Caco-2 (cell line): ENCODE results near the gene UNKL. TPM values are rescaled to one million over a fixed set of nuclear protein-coding genes. Genes with fewer than 3 reads are reported as not detected.

Source experiments
- BruUV-seq: library from RNA; stranded (reverse); fragments of 400-500 nt; replicated peaks from 2 replicates; lab custom pipeline; 2021; lab: Mats Ljungman, UMichigan
- CTCF ChIA-PET: fragments of 300-600 bp; sonication (Branson Sonifier 250); formaldehyde crosslinking; loops from one replicate; lab custom pipeline; 2022; ENCODE audit warnings: antibody characterized with exemption; lab: Charles Lee
- POLR2A ChIA-PET: fragments of 300-600 bp; sonication (Branson Sonifier 250); formaldehyde crosslinking; loops from one replicate; lab custom pipeline; 2022; ENCODE audit warnings: antibody characterized with exemption; lab: Charles Lee
- DNase-seq, 2 experiments: peaks; one replicate each; pipeline versions ENCODE4 v3.0.0 to v3.0.0-alpha.2; 2020 to 2022
- H3K27me3 ChIP-seq: replicated peaks from 2 replicates; pipeline ENCODE4 v1.6.0; 2011; ENCODE audit warnings: low read length; ENCODE audit not compliant: control insufficient read depth, insufficient read depth
- H3K36me3 ChIP-seq: 2 replicates; pipeline ENCODE4 v1.5.1; 2011; ENCODE audit warnings: low read length; ENCODE audit not compliant: control insufficient read depth, insufficient read depth
- H3K4me1 ChIP-seq: fragments of 250-450 bp; sonication (Bioruptor Pico); 2 replicates; pipeline ENCODE4 v1.5.1; 2020; ENCODE audit warnings: mild to moderate bottlenecking
- H3K4me3 ChIP-seq: 2 replicates; pipeline ENCODE4 v1.5.1; 2011; ENCODE audit warnings: low read depth, mild to moderate bottlenecking, control low read depth, low read length
- H3K9me3 ChIP-seq: fragments of 250-450 bp; sonication (Bioruptor Pico); 2 replicates; pipeline ENCODE4 v1.5.1; 2020; ENCODE audit warnings: mild to moderate bottlenecking, moderate library complexity
- H3K27ac Mint-ChIP-seq: one replicate; pipeline ENCODE4 v1.8.0; 2022; ENCODE audit warnings: mixed read lengths; ENCODE audit not compliant: unreplicated experiment
- H3K27me3 Mint-ChIP-seq: one replicate; pipeline ENCODE4 v1.8.0; 2022; ENCODE audit warnings: mixed read lengths; ENCODE audit not compliant: insufficient read depth, unreplicated experiment
- H3K36me3 Mint-ChIP-seq: one replicate; pipeline ENCODE4 v1.8.0; 2022; ENCODE audit warnings: mild to moderate bottlenecking, mixed read lengths; ENCODE audit not compliant: insufficient read depth, unreplicated experiment
- H3K4me1 Mint-ChIP-seq: one replicate; pipeline ENCODE4 v1.8.0; 2022; ENCODE audit warnings: low read depth, mixed read lengths; ENCODE audit not compliant: unreplicated experiment
- H3K4me3 Mint-ChIP-seq: one replicate; pipeline ENCODE4 v1.8.0; 2022; ENCODE audit warnings: mild to moderate bottlenecking, moderate library complexity, mixed read lengths; ENCODE audit not compliant: unreplicated experiment
- H3K9me3 Mint-ChIP-seq: one replicate; pipeline ENCODE4 v1.8.0; 2022; ENCODE audit warnings: mixed read lengths; ENCODE audit not compliant: unreplicated experiment
- CTCF ChIP-seq, 2 experiments: fragments of 200-600 bp in 1 of 2; IDR thresholded peaks; 1 replicate in 1 of 2; 2 replicates in 1 of 2; pipeline versions ENCODE4 v1.5.1 to v1.8.0; 2011 to 2022; ENCODE audit warnings: antibody characterized with exemption in 1 of 2, control low read depth in 1 of 2, inconsistent platforms in 1 of 2, low read depth in 1 of 2, low read length in 1 of 2, mild to moderate bottlenecking in 1 of 2, moderate library complexity in 1 of 2; ENCODE audit not compliant: insufficient read depth in 1 of 2, severe bottlenecking in 1 of 2, unreplicated experiment in 1 of 2
- intact Hi-C: fragments of 100-400 bp; cut with micrococcal nuclease; formaldehyde crosslinking; loops from one replicate; pipeline ENCODE4 v1.10.0; 2022; ENCODE audit not compliant: unreplicated experiment
- total RNA-seq: library from RNA; stranded (reverse); gene quantifications from 2 replicates; pipeline ENCODE4 v1.2.3, GENCODE V29; 2022

The UNKL gene
- total RNA-seq, 1 experiment from 2014 or later, result 31.2 TPM

- H3K9me3 Mint-ChIP-seq, result no peaks in the 10 kb centered on the region
- H3K4me1 Mint-ChIP-seq, result peaks cover 11% of the 10 kb centered on the region
- no peaks in the 10 kb centered on the region; the same call in 1 of the 2 replicates for H3K36me3 ChIP-seq
- H3K27me3 Mint-ChIP-seq, result no peaks in the 10 kb centered on the region
- intact Hi-C loops, result no loop called here
- H3K4me1 ChIP-seq, result 0 out of 2 replicates have a peak, but pooled peaks cover 3% of the 10 kb centered on the region
- no peaks in the 10 kb centered on the region for H3K27me3 ChIP-seq
- no peaks in the 10 kb centered on the region for H3K9me3 ChIP-seq
- H3K4me3 ChIP-seq, result peak within 1 kb of the TSS; percentile 79
- ChIA-PET CTCF (interaction anchor here (0.7 kb wide), 1 partner anchor 12 kb away, joined by 3 read pairs; no protein-coding TSS in a partner anchor), POLR2A (interaction anchor here (0.6 kb wide), 1 partner anchor 9 kb away, joined by 6 read pairs; no protein-coding TSS in a partner anchor)
- no TSS peak for BruUV-seq
- H3K36me3 Mint-ChIP-seq, result peaks cover 32% of the 10 kb centered on the region
- peak within 1 kb of the TSS; percentile 68 for H3K4me3 Mint-ChIP-seq
- no peak for TF ChIP-seq CTCF (IDR thresholded peaks at IDR 0.05; ENCODE audit: insufficient read depth in 1 of 2, low read depth in 1 of 2, low read length in 1 of 2, severe bottlenecking in 1 of 2, unreplicated experiment in 1 of 2)
- peak within 1 kb of the TSS; percentile 30 for H3K27ac Mint-ChIP-seq
- peak; percentile 80 to 89 for DNase-seq
Observed at GRCh38 chr16:1351582-1352362, 62.7 kb downstream of the UNKL start, which contains the start of the genes GNPTG and TSR3. Gene GNPTG (plus strand): TSS chr16:1351931. CDS start chr16:1351966, 35 bp downstream. Gene TSR3 (minus strand): TSS chr16:1351878. CDS start chr16:1351804, 74 bp downstream.

- intact Hi-C loops, result no loop called here
- Mint-ChIP-seq H3K36me3 (peaks cover 28% of the 10 kb centered on the region), H3K27ac (no peak overlapping the region)
Observed at GRCh38 chr16:1351215-1351581, 63.3 kb downstream of the UNKL start.

More at GRCh38 chr16:1351215-1351581, 63.3 kb downstream of the UNKL start:
- CTCF ChIA-PET, result interaction anchor here (0.7 kb wide), 1 partner anchor 13 kb away, joined by 3 read pairs; no protein-coding TSS in a partner anchor
- H3K27me3 Mint-ChIP-seq, result no peaks in the 10 kb centered on the region
- H3K27me3 ChIP-seq, result no peaks in the 10 kb centered on the region
- DNase-seq, result no peak
- TF ChIP-seq CTCF (IDR thresholded peaks at IDR 0.05; ENCODE audit: insufficient read depth in 1 of 2, low read depth in 1 of 2, low read length in 1 of 2, severe bottlenecking in 1 of 2, unreplicated experiment in 1 of 2), result no peak
- POLR2A ChIA-PET, result interaction anchor here (0.6 kb wide), 1 partner anchor 9 kb away, joined by 6 read pairs; no protein-coding TSS in a partner anchor
- TSS peak; percentile 67 for BruUV-seq
- H3K36me3 ChIP-seq, result no peaks in the 10 kb centered on the region; the same call in 1 of the 2 replicates
- 0 out of 2 replicates have a peak, but pooled peaks cover 3% of the 10 kb centered on the region for H3K4me1 ChIP-seq
- H3K4me3 ChIP-seq, result peak overlapping the region; percentile 79
- H3K9me3 Mint-ChIP-seq, result no peaks in the 10 kb centered on the region
- no peaks in the 10 kb centered on the region for H3K9me3 ChIP-seq
- peak overlapping the region; percentile 68 for H3K4me3 Mint-ChIP-seq
- H3K4me1 Mint-ChIP-seq, result peaks cover 11% of the 10 kb centered on the region
